Activated T-cell treated with anti-CD3 and anti-CD28 coated beads, Interleukin-2, amount 50 U/mL, for 24 hours (primary cell): Measurements from ENCODE around the gene MFSD6L.

Experiments
- DNase-seq: peaks from one replicate; pipeline ENCODE4 v3.0.0-alpha.2; 2020
- H3K27ac Mint-ChIP-seq: 2 replicates; pipeline ENCODE4 v1.8.0; 2020; ENCODE audit warnings: mild to moderate bottlenecking, mixed read lengths
- H3K27me3 Mint-ChIP-seq: 2 replicates; pipeline ENCODE4 v1.8.0; 2020; ENCODE audit warnings: mixed read lengths
- H3K36me3 Mint-ChIP-seq: 2 replicates; pipeline ENCODE4 v1.8.0; 2020; ENCODE audit warnings: low read depth, mixed read lengths
- H3K4me1 Mint-ChIP-seq: 2 replicates; pipeline ENCODE4 v1.8.0; 2020; ENCODE audit warnings: low read depth, mixed read lengths
- H3K4me3 Mint-ChIP-seq: 2 replicates; pipeline ENCODE4 v1.8.0; 2020; ENCODE audit warnings: mild to moderate bottlenecking, moderate library complexity, mixed read lengths
- H3K9me3 Mint-ChIP-seq: 2 replicates; pipeline ENCODE4 v1.8.0; 2020; ENCODE audit warnings: mixed read lengths

MFSD6L gene

DNA sequence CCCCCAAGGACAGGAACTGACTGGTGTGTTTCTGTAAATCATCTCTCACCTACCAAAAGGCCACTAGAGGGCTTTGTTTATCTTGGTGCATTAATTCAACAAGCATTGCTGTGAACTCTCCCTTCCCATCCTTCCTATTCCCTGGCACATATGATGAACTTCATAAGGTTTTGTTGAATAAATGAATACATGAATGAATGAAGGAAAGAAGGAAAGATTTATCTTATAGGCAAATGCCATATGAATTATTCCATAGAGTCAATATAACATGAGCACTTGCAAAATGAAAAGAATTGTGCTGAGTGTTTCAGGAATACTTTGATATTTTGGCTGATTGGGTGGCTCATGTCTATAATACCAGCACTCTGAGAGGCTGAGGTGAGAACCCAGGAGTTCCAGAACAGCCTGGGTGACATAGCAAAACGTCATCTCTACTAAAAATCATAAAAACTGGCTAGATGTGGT is 45.2 kb downstream of the MFSD6L start:
- Mint-ChIP-seq H3K9me3 (no peaks in the 10 kb centered on the region), H3K4me1 (no peaks in the 10 kb centered on the region), H3K27me3 (peaks cover 15% of the 10 kb centered on the region), H3K4me3 (no peak overlapping the region), H3K36me3 (no peaks in the 10 kb centered on the region), H3K27ac (no peak overlapping the region)
- no peak for DNase-seq

DNA sequence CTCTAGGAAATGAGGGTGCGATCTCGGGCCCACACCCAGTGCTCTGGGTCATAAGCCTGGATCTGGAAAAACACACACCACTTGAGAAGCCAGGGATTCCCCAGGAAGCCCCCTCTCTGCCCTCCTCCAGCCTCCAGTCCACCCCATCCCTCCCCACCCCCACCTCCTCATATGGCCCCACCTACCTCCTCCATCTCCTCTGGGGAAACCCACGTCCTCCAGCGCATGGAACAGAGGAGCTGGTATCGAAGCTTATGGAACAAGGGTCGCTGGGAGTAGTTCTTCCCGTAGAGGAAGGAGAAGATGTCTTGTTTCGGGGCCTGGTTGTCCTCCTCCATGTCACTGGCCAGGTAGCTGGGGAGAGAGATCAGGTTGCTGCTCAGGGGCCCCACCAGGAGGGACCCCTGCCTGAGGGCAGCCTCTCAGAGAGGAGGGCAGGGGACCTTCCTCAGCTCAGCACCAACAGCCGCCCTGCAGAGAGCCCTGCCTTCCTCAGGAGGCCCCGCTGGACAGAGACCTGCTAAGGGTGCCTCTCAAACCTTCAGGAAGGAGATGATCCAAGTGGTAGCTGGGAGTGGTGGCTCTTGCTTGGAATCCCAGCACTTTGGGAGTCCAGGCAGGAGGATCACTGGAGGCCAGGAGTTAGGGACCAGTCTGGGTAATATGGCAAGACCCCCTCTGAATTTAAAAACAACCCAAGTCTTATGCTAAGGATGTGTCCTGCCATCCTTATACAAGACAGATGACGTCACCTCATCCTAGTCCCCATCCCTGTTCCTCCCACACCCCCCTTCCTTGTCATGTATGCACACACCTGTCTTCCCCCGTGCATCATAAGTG is 45.8 kb downstream of the MFSD6L start:
- H3K4me1 Mint-ChIP-seq, result no peaks in the 10 kb centered on the region
- no peak for DNase-seq
- H3K27ac Mint-ChIP-seq, result no peak overlapping the region
- no peaks in the 10 kb centered on the region for H3K9me3 Mint-ChIP-seq
- no peaks in the 10 kb centered on the region for H3K36me3 Mint-ChIP-seq
- no peak overlapping the region for H3K4me3 Mint-ChIP-seq
- peaks cover 15% of the 10 kb centered on the region for H3K27me3 Mint-ChIP-seq

DNA sequence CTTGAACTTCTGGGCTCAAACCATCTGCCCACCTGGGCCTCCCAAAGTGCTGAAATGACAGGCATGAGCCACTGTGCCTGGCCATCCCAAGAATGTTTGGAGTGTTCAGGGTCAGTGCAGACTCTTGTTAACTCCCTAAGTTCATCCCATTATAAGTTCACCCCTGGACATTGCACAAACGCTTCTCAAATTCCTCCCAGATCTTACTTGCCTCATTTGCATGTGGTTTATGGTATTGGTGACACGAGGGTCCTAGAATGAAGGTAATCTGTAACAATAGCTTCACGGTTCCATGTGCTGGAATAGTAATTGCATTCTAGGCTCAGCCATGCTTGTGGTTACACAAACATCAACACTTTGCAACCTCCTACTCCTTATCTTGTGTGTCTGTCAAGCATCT is 49.5 kb downstream of the MFSD6L start:
- H3K27me3 Mint-ChIP-seq, result peaks cover 2% of the 10 kb centered on the region
- H3K9me3 Mint-ChIP-seq, result no peaks in the 10 kb centered on the region
- no peak overlapping the region for H3K27ac Mint-ChIP-seq
- H3K4me3 Mint-ChIP-seq, result no peak overlapping the region
- H3K4me1 Mint-ChIP-seq, result peaks cover 9% of the 10 kb centered on the region
- H3K36me3 Mint-ChIP-seq, result no peaks in the 10 kb centered on the region
- no peak for DNase-seq

DNA sequence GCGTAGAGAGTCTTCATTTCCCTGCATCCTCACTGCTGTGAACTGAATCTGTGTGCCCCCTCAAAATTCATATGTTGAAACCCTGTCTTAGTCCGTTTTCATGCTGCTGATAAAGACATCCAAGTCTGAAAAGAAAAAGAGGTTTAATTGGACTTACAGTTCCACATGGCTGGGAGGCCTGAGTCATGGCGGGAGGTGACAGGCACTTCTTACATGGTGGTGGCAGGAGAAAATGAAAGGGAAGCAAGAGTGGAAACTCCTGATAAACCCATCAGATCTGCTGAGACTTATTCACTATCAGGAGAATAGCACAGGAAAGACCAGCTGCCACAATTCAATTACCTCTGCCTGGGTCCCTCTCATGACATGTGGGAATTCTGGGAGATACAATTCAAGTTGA is 51.4 kb downstream of the MFSD6L start:
- no peak overlapping the region for H3K27ac Mint-ChIP-seq

More for the DNA sequence above, 51.4 kb downstream of the MFSD6L start:
- Mint-ChIP-seq H3K27me3 (no peaks in the 10 kb centered on the region), H3K36me3 (no peaks in the 10 kb centered on the region), H3K4me3 (no peak overlapping the region), H3K4me1 (peaks cover 9% of the 10 kb centered on the region), H3K9me3 (no peaks in the 10 kb centered on the region)
- no peak for DNase-seq
